Effector memory CD8-positive, alpha-beta T cell (primary cell): ENCODE results near the gene SHISA4.

Experiments used
- ATAC-seq: fragments of 150-1000 bp; cut with Tn5 transposase; replicated peaks from 2 replicates; pipeline ENCODE4 v1.10.0; 2021; ENCODE audit warnings: mild to moderate bottlenecking, moderate library complexity
- DNase-seq, 3 experiments: peaks; one replicate each; pipeline ENCODE4 v3.0.0; 2021
- H3K27ac Mint-ChIP-seq, 2 donors: one replicate each; pipeline ENCODE4 v1.8.0; 2022; ENCODE audit warnings: mild to moderate bottlenecking in 2 of 2, mixed read lengths in 2 of 2, moderate library complexity in 2 of 2
- H3K27me3 Mint-ChIP-seq, 2 donors: one replicate each; pipeline ENCODE4 v1.8.0; 2022; ENCODE audit warnings: mixed read lengths in 2 of 2
- H3K36me3 Mint-ChIP-seq: one replicate; pipeline ENCODE4 v1.8.0; 2022; ENCODE audit warnings: mild to moderate bottlenecking, moderate library complexity, mixed read lengths; ENCODE audit not compliant: insufficient read depth
- H3K4me1 Mint-ChIP-seq, 2 donors: one replicate each; pipeline ENCODE4 v1.8.0; 2022; ENCODE audit warnings: low read depth in 2 of 2, mixed read lengths in 2 of 2
- H3K4me3 Mint-ChIP-seq, 2 donors: one replicate each; pipeline ENCODE4 v1.8.0; 2022; ENCODE audit warnings: mild to moderate bottlenecking in 2 of 2, mixed read lengths in 2 of 2, moderate library complexity in 2 of 2
- H3K9me3 Mint-ChIP-seq, 2 donors: one replicate each; pipeline ENCODE4 v1.8.0; 2022; ENCODE audit warnings: mixed read lengths in 2 of 2

SHISA4 gene

GRCh38 chr1:201859424-201859823 lies 29.3 kb upstream of the SHISA4 start:
- no peak overlapping the region for H3K4me3 Mint-ChIP-seq
- H3K36me3 Mint-ChIP-seq = peaks cover 86% of the 10 kb centered on the region
- no peaks in the 10 kb centered on the region for H3K27me3 Mint-ChIP-seq
- no peaks in the 10 kb centered on the region for H3K4me1 Mint-ChIP-seq
- H3K27ac Mint-ChIP-seq = no peak overlapping the region
- no peaks in the 10 kb centered on the region for H3K9me3 Mint-ChIP-seq
- ATAC-seq (no peak), DNase-seq (no peak)

GRCh38 chr1:201861448-201861847 lies 27.2 kb upstream of the SHISA4 start:
- no peaks in the 10 kb centered on the region for H3K9me3 Mint-ChIP-seq
- peaks cover 80% of the 10 kb centered on the region for H3K36me3 Mint-ChIP-seq
- no peak overlapping the region for H3K4me3 Mint-ChIP-seq
- H3K27ac Mint-ChIP-seq = no peak overlapping the region
- no peaks in the 10 kb centered on the region for H3K27me3 Mint-ChIP-seq
- ATAC-seq (no peak), DNase-seq (no peak)
- H3K4me1 Mint-ChIP-seq = no peaks in the 10 kb centered on the region

- Mint-ChIP-seq H3K27me3 (no peaks in the 10 kb centered on the region), H3K4me1 (no peaks in the 10 kb centered on the region), H3K9me3 (no peaks in the 10 kb centered on the region), H3K27ac (no peak overlapping the region), H3K36me3 (peaks cover 77% of the 10 kb centered on the region), H3K4me3 (no peak overlapping the region)
- DNase-seq (no peak), ATAC-seq (no peak)
Measured at GRCh38 chr1:201870397-201870796, 18.3 kb upstream of the SHISA4 start.

GRCh38 chr1:201874672-201875071 lies 14.0 kb upstream of the SHISA4 start:
- no peak for ATAC-seq
- no peak overlapping the region for H3K4me3 Mint-ChIP-seq
- H3K27me3 Mint-ChIP-seq = no peaks in the 10 kb centered on the region
- no peaks in the 10 kb centered on the region for H3K9me3 Mint-ChIP-seq
- DNase-seq = no peak
- peak overlapping the region in 1 of 2 donors; percentile 41 for H3K27ac Mint-ChIP-seq
- peaks cover 47% of the 10 kb centered on the region for H3K36me3 Mint-ChIP-seq
- peaks cover 0 to 2% of the 10 kb centered on the region in 2 donors for H3K4me1 Mint-ChIP-seq

- Mint-ChIP-seq H3K4me3 (no peak overlapping the region), H3K27ac (no peak overlapping the region), H3K4me1 (peaks cover 0 to 2% of the 10 kb centered on the region in 2 donors), H3K9me3 (no peaks in the 10 kb centered on the region), H3K36me3 (peaks cover 33% of the 10 kb centered on the region), H3K27me3 (no peaks in the 10 kb centered on the region)
- no peak for ATAC-seq
- no peak for DNase-seq
Measured at GRCh38 chr1:201876148-201876818, 12.4 kb upstream of the SHISA4 start.

- ATAC-seq (peak; percentile 31), DNase-seq (no peak)
- Mint-ChIP-seq H3K9me3 (no peaks in the 10 kb centered on the region), H3K27ac (peak overlapping the region in 1 of 2 donors; percentile 67), H3K4me1 (peaks cover 0 to 2% of the 10 kb centered on the region in 2 donors), H3K36me3 (peaks cover 16% of the 10 kb centered on the region), H3K4me3 (no peak overlapping the region), H3K27me3 (no peaks in the 10 kb centered on the region)
Measured at GRCh38 chr1:201877877-201878401, 10.8 kb upstream of the SHISA4 start.

- Mint-ChIP-seq H3K4me3 (no peak overlapping the region), H3K36me3 (no peaks in the 10 kb centered on the region), H3K4me1 (peaks cover 0 to 2% of the 10 kb centered on the region in 2 donors), H3K27ac (peak overlapping the region in 1 of 2 donors; percentile 7), H3K27me3 (no peaks in the 10 kb centered on the region), H3K9me3 (no peaks in the 10 kb centered on the region)
- ATAC-seq (no peak), DNase-seq (no peak)
Measured at GRCh38 chr1:201880928-201881571, 7.6 kb upstream of the SHISA4 start.

GRCh38 chr1:201881617-201882016 lies 7.1 kb upstream of the SHISA4 start:
- no peak for DNase-seq
- Mint-ChIP-seq H3K27ac (peak overlapping the region in 1 of 2 donors; percentile 7), H3K36me3 (no peaks in the 10 kb centered on the region), H3K9me3 (no peaks in the 10 kb centered on the region), H3K27me3 (peaks cover 0 to 2% of the 10 kb centered on the region in 2 donors), H3K4me3 (no peak overlapping the region), H3K4me1 (peaks cover 0 to 2% of the 10 kb centered on the region in 2 donors)
- no peak for ATAC-seq

GRCh38 chr1:201882665-201883132 lies 6.0 kb upstream of the SHISA4 start:
- Mint-ChIP-seq H3K27ac (no peak overlapping the region), H3K4me3 (no peak overlapping the region), H3K9me3 (no peaks in the 10 kb centered on the region), H3K4me1 (peaks cover 0 to 2% of the 10 kb centered on the region in 2 donors), H3K36me3 (no peaks in the 10 kb centered on the region), H3K27me3 (peaks cover 6 to 13% of the 10 kb centered on the region in 2 donors)
- ATAC-seq = peak; percentile 55
- no peak for DNase-seq

- DNase-seq (no peak), ATAC-seq (no peak)
- Mint-ChIP-seq H3K9me3 (no peaks in the 10 kb centered on the region), H3K4me1 (peaks cover 0 to 2% of the 10 kb centered on the region in 2 donors), H3K27ac (no peak overlapping the region), H3K27me3 (peaks cover 11 to 18% of the 10 kb centered on the region in 2 donors), H3K36me3 (no peaks in the 10 kb centered on the region), H3K4me3 (no peak overlapping the region)
Measured at GRCh38 chr1:201883266-201883665, 5.4 kb upstream of the SHISA4 start.

- Mint-ChIP-seq H3K27ac (no peak overlapping the region), H3K4me1 (no peaks in the 10 kb centered on the region), H3K4me3 (no peak overlapping the region), H3K36me3 (no peaks in the 10 kb centered on the region), H3K27me3 (peaks cover 13 to 21% of the 10 kb centered on the region in 2 donors), H3K9me3 (no peaks in the 10 kb centered on the region)
- ATAC-seq (peak; percentile 29), DNase-seq (no peak)
Measured at GRCh38 chr1:201883786-201884185, 4.9 kb upstream of the SHISA4 start.

- Mint-ChIP-seq H3K36me3 (no peaks in the 10 kb centered on the region), H3K4me1 (peaks cover 0 to under 1% of the 10 kb centered on the region in 2 donors), H3K27ac (no peak overlapping the region), H3K4me3 (no peak overlapping the region), H3K9me3 (no peaks in the 10 kb centered on the region), H3K27me3 (peaks cover 16 to 22% of the 10 kb centered on the region in 2 donors)
- DNase-seq (no peak), ATAC-seq (no peak)
Measured at GRCh38 chr1:201884425-201884824, 4.3 kb upstream of the SHISA4 start.

GRCh38 chr1:201885531-201886075 lies 3.1 kb upstream of the SHISA4 start:
- Mint-ChIP-seq H3K27ac (no peak overlapping the region), H3K27me3 (peaks cover 28 to 31% of the 10 kb centered on the region in 2 donors), H3K9me3 (no peaks in the 10 kb centered on the region), H3K4me3 (no peak overlapping the region), H3K36me3 (no peaks in the 10 kb centered on the region), H3K4me1 (peaks cover 3 to 4% of the 10 kb centered on the region in 2 donors)
- ATAC-seq = no peak
- DNase-seq = no peak
